GM19455 (cell line): Measurements from ENCODE around the gene EFHC2.
"Not testable (repeated sequence)": the region's sequence is repeated elsewhere in the genome, so short reads cannot be mapped to it uniquely, and the experiment has no call there.

Source experiments
- ATAC-seq: cut with Tn5 transposase; IDR thresholded peaks from one replicate; pipeline ENCODE4 v1.9.1; 2021; ENCODE audit not compliant: unreplicated experiment

EFHC2 gene

DNA sequence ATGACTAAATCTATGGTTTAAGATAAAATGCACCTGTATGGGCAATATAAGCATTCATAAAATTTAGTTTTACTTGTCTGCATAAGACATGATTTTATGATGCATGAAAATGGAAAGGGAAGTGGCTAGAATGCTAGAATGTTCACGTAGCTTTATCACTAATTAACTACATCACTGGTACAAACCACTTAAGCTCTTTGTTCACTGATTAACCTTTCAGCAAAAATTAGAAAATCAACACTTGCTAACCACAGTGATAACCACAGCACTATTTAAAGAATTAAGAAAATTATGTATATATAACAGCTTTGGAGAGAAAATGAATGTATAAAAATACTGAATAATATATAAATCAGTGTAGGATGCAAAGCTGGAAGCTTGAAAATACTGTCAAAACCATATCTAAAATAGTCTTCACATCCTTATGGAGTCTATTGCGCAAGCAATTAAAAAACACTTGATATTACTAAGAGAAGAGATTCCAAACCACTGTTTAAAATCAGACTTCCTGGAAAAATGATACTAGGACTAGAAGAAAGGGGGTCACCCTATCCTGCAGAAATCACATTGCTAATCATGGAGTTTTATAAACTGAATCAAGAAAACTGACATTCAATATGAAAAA is 51.9 kb downstream of the EFHC2 start:
- no peak for ATAC-seq

DNA sequence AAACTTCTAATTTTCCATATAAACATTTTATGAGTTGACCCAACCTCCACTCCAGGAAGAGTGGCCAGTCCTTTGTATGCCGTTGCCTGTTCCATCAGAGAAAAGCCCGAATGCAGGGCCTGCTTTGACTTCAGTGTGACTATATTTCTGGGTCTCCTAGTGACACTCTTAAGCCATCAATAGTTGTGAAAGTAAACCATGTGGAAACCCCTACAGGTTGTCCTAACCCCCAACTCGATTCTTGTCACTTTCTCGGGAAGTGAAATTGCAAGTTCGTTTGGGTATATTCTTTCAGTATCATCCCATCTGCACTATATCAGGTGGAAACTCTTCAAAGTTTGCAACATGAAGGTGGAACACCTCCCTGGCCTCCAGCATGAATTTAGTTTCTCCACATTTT is 52.8 kb downstream of the EFHC2 start:
- no peak for ATAC-seq

DNA sequence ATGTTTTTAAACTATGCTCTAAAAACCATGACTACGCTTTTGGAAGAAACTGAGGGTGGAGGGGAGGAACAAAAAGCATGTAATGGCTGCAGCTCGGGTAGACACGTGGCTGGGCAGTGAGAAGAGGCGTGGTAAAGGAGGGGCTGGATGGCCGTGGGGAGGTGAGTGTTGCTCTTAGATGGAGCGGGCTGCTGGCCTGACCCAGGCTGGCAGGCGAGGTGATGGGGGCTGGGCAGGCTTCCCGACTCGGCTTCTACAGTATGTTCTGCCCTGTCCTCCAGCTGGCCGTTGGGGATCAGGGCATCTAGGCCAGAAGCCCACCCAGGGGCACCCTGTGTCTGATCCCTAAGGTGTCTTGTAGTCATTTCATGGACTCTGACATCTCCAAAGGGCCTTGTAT is 60.7 kb downstream of the EFHC2 start:
- ATAC-seq: no peak

DNA sequence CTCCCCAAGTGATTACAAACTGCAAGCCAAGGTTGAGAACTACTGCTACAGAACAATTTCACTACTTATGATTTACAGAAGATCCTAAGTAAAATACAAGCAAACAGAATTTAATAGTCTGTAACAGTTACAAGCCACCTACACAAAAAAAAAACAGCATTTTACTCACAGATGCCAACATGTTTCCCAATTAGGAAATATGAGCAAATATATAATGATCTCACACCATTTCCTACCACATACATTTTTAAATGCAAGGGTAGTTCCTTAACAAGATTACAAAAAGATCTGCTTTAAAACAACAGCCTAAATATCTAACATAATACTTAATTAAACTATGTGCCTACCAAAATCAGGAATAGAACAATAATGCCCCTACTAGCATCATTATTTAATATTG is 63.4 kb downstream of the EFHC2 start:
- ATAC-seq: no peak

DNA sequence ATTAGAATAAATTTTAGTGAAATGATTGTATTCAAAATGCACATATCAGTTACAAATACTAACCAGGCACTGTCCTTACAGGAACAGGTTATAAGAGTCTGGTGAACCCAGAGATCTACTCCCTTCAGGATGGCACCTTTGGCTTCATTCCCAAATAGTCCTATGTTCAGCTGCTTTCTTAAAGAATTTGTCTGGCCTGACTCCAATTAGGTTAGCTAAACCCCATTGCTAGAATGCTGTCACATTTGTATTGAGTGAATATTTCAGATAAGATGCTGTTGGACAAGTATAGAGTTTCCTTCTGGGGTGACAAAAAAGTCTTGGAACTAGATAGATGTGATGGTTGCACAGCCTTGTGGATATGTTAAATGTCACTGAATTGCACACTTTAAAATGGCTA is 69.4 kb downstream of the EFHC2 start:
- no peak for ATAC-seq

DNA sequence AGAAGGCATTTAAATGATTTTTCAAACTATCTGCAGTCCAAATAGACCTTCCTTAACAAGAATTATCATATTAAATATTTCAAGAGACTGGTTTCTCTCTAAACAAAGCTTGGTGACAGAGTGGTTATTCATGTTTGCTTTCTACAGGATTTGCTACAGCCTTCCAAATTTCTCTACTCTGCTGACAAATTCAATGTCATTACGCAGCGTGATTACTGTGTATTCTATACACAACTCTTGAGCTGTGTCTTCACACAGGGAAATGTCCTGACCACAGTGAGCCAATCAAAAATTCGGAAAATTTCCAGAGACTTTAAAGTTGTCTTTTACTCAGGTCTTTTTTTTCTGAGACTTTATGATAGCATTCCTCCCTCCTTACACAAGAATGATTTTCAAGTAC is 75.6 kb downstream of the EFHC2 start:
- ATAC-seq: no peak

DNA sequence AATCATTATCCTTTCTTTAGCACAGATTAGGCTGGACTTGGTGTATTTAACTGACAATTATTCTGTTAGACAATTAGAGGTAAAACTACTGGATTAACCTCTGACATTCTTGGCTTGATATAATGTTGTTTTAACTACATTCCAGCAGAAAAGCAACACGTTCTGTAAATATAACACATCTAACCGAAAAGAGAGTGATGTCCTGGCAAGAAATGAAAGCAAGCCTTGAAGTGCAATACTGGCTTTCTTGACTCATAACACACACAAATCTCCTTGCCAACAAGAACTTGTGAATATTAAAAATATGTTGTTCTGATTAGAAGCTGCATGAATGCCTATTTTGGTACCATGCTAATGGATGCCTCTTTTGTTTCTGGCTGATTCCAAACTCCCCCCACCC is 76.4 kb downstream of the EFHC2 start:
- no peak for ATAC-seq

DNA sequence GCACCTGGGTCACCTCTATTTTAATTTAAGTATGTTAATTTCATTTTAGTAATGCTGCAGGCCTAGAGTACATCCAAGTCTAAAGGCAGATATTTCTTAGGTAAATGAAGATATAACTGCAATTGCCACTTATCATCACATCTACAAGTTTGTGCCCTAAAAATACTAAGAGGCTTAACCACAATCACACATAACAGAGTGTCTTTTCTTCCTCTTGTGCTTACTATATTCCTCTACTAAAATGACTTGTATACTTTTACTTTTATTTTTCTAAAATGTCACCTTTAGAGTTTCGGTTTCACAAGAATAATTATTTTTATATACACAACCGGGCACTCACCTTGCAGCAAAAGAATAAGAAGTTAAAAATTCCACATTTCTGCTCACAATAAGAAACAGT is 77.9 kb downstream of the EFHC2 start:
- ATAC-seq: no peak

DNA sequence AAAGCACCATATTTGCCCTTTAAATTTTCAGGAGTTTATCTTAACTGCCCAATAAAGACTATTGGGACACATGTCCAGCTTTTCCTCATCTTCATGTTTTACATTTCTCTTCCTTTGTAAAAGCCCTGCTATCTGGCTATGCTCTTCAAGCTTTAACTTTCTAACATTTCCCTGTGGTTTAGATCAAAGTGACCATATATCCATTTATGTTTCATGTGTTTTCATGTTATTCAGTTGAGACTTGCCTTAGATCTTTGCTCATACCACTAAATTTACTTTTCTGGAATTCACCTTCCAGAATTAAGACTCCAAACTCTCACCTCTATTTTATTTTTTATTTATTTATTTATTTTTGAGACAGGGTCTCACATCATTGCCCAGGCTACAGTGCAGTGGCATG is 78.5 kb downstream of the EFHC2 start:
- ATAC-seq: no peak

DNA sequence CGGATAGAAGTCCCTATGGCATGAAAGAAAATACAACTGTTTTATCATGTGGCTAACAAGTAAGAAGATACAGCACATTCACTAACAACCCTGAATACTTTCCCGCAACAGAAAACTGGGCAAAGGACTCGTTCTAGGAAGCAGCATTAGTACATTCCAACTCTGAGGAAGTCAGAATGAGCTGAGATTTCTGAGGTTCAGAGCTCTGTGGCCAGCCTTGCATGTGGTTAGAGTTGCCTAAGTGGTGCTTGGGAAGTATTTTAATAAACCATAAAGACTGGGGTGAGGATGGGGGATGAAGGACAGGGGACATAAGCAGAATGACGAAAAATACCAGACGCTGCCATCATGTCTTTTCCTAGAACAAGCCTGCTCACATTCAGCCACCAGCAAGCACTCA is 82.2 kb downstream of the EFHC2 start:
- ATAC-seq: no peak

DNA sequence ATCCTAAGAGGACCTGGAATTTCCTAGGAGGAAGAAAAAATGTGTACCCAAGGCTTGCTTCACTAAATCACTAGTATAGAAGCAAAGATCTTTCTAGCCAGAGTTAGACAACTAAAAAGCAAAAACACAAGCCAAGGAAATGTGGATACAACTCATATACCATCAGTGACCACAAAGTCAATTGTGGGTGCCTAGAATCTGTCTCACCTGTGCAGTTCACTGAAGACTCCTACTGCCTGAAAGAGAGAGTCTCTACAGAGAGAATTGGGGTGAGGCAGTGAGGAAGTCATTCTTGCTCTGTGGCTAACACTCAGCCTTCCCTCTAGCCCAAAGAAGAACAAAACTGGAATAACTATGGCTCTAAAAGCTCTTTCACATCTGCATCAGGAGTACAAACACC is 82.9 kb downstream of the EFHC2 start:
- no peak for ATAC-seq

DNA sequence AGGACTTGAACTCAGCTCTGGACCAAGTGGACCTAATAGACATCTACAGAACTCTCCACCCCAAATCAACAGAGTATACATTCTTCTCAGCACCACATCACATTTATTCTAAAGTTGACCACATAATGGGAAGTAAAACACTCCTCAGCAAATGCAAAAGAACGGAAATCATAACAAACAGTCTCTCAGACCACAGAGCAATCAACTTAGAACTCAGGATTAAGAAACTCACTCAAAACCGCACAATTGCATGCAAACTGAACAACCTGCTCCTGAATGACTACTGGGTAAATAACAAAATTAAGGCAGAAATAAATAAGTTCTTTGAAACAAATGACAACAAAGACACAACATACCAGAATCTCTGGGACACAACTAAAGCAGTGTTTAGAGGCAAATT is 87.7 kb downstream of the EFHC2 start:
- ATAC-seq: not testable (repeated sequence)

DNA sequence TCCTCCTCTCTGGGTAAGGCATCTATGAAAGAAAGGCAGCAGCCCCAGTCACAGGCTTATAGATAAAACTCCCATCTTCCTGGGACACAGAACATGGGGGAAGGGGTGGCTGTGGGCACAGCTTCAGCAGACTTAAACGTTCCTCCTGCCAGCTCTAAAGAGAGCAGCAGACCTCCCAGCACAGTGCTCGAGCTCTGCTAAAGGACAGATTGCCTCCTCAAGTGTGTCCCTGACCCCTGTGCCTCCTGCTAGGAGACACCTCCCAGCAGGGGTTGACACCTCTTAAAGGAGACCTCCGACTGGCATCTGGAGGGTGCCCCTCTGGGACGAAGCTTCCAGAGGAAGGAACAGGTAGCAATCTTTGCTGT is 89.9 kb downstream of the EFHC2 start:
- no peak for ATAC-seq

DNA sequence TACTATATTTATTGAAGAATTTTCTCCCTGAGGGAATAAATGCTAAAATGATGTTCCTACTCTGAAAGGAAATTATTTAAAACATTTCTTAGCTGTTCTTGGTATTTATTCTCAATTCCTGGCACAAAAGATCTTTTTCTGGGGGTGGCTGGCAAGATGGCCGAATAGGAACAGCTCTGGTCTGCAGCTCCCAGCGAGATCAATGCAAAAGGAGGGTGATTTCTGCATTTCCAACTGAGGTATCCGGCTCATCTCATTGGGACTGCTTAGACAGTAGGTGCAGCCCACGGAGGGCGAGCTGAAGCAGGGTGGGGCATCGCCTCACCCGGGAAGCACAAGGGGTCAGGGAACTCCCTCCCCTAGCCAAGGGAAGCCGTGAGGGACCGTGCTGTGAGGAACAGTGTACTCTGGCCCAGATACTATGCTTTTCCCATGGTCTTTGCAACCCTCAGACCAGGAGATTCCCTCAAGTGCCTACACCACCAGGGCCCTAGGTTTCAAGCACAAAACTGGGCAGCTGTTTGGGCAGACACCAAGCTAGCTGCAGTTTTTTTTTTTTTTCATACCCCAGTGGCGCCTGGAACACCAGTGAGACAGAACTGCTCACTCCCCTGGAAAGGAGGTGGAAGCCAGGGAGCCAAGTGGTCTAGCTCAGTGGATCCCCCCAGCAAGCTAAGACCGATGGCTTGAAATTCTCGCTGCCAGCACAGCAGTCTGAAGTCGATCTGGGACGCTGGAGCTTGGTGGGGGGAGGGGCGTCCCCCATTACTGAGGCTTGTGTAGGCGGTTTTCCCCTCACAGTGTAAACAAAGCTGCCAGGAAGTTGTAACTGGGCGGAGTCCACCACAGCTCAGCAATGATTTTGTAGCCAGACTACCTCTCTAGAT is 90.5 kb downstream of the EFHC2 start:
- ATAC-seq: not testable (repeated sequence)

DNA sequence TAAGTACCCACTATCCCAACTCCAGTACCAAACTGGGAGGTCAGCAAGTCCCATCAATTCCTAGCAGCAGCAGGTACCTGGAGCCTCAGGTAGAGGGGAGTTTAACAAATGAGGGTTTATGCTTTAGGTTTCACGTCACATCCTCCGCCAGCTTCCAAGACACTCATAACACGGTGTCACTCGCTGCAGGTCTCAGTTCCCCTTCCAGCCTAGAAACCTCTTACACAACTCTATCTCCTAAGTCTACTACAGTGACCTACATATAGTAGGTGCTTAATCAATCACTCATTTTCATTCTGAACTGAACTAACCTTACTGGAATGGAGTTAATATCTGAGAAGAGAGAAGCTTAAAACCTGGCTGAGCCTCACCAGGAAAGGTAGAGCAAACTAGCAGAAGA is 96.0 kb downstream of the EFHC2 start:
- ATAC-seq: no peak

DNA sequence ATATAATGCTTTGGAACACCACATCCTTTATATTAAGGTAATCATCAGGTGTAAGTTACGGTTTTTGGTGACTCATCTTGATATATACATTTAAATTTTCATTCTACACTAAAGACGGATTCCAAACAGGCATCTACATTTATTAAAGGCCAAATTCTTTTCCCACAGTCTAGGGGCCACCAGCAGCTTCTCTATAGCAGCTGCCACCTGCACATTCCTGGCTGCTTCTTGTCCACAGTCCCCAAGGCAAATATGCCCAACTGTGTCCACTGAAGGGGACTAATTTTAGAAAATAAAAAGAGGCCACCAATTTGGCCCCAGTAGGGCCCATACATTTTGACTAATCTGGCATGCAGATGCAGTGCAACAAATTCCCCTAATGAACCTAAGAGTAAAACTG is 96.6 kb downstream of the EFHC2 start:
- ATAC-seq: no peak

DNA sequence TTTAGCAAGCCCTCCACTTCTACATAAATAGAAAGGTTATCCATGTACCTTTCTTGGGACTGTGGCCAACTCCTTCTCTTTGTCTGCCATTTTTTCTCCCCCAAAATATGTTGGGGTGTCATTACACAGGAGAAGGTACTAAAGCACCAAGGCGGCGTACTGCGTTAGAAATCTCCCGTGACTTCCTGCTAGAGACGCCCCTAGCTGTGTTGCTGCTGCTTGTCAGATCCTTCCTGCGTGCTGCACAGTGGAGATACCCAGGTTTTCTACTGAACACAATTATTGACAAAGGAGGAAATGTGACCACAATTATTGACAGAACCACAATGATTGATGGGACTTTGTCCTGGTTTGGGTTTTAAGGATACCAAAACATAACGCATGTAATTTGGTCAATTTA is 97.7 kb downstream of the EFHC2 start:
- ATAC-seq: no peak

DNA sequence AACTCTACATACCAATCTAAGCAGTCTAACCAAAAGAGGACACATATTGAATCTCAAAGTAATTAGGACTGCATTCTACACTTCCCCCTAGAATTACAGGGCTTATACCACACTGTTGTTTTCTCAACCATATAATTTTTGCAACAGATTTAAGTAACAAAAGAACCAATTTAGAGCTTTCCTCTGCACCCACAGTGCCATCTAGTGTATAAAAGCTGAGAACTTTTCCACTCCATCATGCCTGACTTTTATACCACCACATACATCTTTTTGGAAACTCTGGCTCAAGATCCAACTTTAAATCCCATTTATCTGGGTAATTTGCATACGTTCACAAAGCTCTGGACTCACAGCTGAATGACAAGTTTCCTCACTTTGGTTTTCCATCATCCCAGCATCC is 99.5 kb downstream of the EFHC2 start:
- no peak for ATAC-seq

DNA sequence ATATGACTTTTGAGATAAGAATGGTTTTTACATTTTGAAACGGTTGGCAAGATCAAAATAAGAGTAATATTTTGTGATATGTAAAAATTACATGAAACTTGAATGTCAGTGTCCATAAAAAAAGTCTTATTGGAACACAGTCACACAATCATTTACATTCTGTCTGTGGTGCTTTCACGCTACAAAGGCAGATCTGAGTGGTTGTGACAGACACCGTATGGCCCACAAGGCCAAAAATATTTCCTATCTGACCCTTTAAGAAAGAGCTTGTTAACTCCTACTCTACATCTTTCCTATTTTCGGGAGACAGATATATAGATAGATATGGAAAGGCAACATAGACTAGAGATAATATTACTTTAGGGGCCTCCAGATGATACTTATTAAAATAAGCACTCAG is 101.9 kb downstream of the EFHC2 start:
- no peak for ATAC-seq

DNA sequence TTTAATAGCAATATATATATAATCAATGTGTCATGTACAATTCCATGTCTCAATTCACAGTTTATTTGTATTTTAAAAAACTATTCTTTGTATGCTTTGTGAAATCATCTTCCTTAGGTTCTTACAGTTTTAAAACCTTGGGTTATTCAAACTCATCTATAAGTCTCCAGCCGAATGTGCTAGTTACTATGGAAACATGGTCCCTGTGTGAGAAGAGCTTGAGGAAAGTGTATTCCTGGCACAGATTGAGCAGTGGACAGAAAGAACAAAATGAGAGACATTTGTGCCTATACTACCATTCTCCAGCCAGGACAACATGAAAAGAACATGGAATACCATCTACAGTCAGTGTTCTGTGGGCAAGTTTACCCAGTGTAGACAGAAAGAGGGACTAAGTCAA is 103.4 kb downstream of the EFHC2 start:
- ATAC-seq: no peak

DNA sequence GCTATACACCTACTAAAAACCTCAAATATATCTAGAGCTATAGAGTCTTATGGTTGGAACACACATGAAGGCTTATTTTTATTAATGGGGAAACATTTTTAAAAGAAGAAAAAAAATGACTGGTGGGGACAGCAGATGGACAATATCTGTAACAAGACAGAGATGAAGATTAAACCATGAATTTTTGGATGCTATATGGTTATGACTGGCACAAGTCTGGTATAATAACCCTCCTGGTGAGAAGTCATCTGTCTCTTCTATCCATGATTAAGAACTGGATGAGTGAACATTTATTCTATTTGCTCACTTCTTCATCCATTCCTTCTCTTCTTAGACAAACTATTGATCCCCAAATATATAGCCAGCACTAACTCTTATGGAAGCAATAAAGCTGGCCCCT is 104.4 kb downstream of the EFHC2 start:
- ATAC-seq: no peak

DNA sequence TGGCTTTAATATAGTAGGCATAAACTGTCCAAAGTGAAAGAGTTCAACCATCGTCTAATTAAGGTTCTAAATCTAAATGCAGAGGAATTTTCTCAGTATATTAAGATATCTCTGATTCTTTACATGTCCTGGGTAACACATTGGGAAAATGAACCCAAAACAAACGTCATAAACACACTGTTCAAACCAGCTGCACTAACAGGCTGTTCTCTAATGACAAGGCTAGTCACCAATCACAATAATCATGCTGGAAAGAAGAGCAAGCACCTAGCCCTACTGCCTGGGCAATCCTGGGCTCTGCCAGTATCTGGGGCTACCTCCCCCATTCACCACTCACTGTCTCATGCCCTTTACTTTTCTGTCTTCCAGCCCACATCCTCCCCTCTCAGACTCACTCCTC is 107.9 kb downstream of the EFHC2 start:
- ATAC-seq: no peak

DNA sequence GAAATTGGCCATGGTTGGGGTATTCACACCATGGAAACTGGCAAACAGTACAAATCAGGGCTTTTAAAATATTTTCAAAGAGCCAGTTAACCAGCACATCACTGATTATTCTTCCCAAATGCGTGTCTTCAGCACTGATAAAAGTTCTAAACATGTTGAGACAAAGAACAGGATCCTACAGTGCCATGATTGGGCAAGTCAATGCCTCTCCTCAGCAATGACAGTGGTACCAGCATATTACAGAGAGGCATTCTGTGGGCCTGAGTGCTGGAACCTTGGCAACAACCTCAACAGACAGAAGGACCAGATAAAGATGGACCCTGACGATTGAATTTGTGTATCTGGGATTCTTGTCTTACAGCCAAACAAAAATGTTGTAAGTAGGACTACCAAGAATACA is 108.9 kb downstream of the EFHC2 start:
- no peak for ATAC-seq
